Muscle of leg (tissue), 11 donors: ENCODE measurements around the gene CYSLTR2. TPM values are rescaled to one million over a fixed set of nuclear protein-coding genes. Genes with fewer than 3 reads are reported as not detected.

Source experiments
- DNase-seq: peaks from one replicate; pipeline ENCODE4 v3.0.0; 2013
- H3K27ac ChIP-seq: one replicate; pipeline ENCODE4 v1.5.1; 2013; ENCODE audit warnings: mild to moderate bottlenecking, low read length, control low read depth
- H3K27me3 ChIP-seq: one replicate; pipeline ENCODE4 v1.6.1; 2013; ENCODE audit warnings: low read length; ENCODE audit not compliant: control insufficient read depth, insufficient read depth
- H3K36me3 ChIP-seq: one replicate; pipeline ENCODE4 v1.6.1; 2013; ENCODE audit warnings: low read length; ENCODE audit not compliant: control insufficient read depth, insufficient read depth
- H3K4me1 ChIP-seq: one replicate; pipeline ENCODE4 v1.6.1; 2013; ENCODE audit warnings: low read length; ENCODE audit not compliant: control insufficient read depth, insufficient read depth
- H3K4me3 ChIP-seq: one replicate; pipeline ENCODE4 v1.5.1; 2013; ENCODE audit warnings: low read length, control low read depth
- H3K9me3 ChIP-seq: replicated peaks from 2 replicates; pipeline ENCODE4 v1.6.1; 2013; ENCODE audit warnings: low read depth, low read length; ENCODE audit not compliant: control insufficient read depth
- WGBS: methylation state at CpG from one replicate; pipeline ENCODE4 v1.1.5; 2013; ENCODE audit warnings: missing lambda C conversion rate; ENCODE audit not compliant: insufficient coverage; 5-methylcytosine and 5-hydroxymethylcytosine counted together
- polyA plus RNA-seq, 8 donors: library from polyadenylated mRNA; unstranded; fragments of 120-200 nt; gene quantifications; one replicate each; pipeline versions ENCODE4 v1.2.1 to v1.2.3, GENCODE V29; 2013; ENCODE audit warnings: inconsistent platforms in 1 of 8, low replicate concordance in 1 of 8; ENCODE audit not compliant: insufficient read length in 8 of 8, insufficient read depth in 1 of 8
- total RNA-seq: library from RNA; stranded (reverse); fragments of 120-200 nt; gene quantifications from one replicate; pipeline ENCODE4 v1.2.4, GENCODE V29; 2013

Gene CYSLTR2
- total and polyA plus RNA-seq, 9 donors = 0.09 to 0.74 (median 0.18) TPM

GRCh38 chr13:48749699-48750473, 96.2 kb downstream of the CYSLTR2 start:
- Histone ChIP-seq H3K27me3 (no peaks in the 10 kb centered on the region), H3K4me3 (no peak overlapping the region), H3K27ac (no peak overlapping the region), H3K4me1 (no peaks in the 10 kb centered on the region), H3K9me3 (no peaks in the 10 kb centered on the region), H3K36me3 (no peaks in the 10 kb centered on the region)
- 21% methylated on average over 8 of the region's 15 CpGs for whole genome bisulfite sequencing
- peak; percentile 55 for DNase-seq

- 84% methylated on average over 5 of the region's 9 CpGs for WGBS
- no peaks in the 10 kb centered on the region for H3K9me3 ChIP-seq
- no peaks in the 10 kb centered on the region for H3K27me3 ChIP-seq
- H3K4me1 ChIP-seq = no peaks in the 10 kb centered on the region
- peak; percentile 45 for DNase-seq
- no peaks in the 10 kb centered on the region for H3K36me3 ChIP-seq
- no peak overlapping the region for H3K4me3 ChIP-seq
- H3K27ac ChIP-seq = no peak overlapping the region
These were observed 97.1 kb downstream of the CYSLTR2 start for GRCh38 chr13:48750588-48751383.

GRCh38 chr13:48760626-48761025, 106.9 kb downstream of the CYSLTR2 start:
- WGBS = 80% methylated on average over 7 of the region's 9 CpGs
- Histone ChIP-seq H3K4me1 (no peaks in the 10 kb centered on the region), H3K27ac (no peak overlapping the region), H3K4me3 (no peak overlapping the region), H3K9me3 (peaks cover 3% of the 10 kb centered on the region), H3K36me3 (no peaks in the 10 kb centered on the region), H3K27me3 (no peaks in the 10 kb centered on the region)
- DNase-seq = no peak

Other genes starting within 250 kb of the CYSLTR2 start
- gene LPAR6, start 240.8 kb upstream of the CYSLTR2 start, total RNA-seq = 34.8 TPM
- gene LPAR6, start 240.8 kb upstream of the CYSLTR2 start, polyA plus RNA-seq = 10 to 100 TPM; 19.9 to 30.6 (median 25.1) TPM
- gene RCBTB2, start 120.8 kb upstream of the CYSLTR2 start, total RNA-seq = 21.1 TPM
- 10 to 100 TPM; 21.4 to 32.7 (median 24.6) TPM for gene RCBTB2, start 120.8 kb upstream of the CYSLTR2 start, polyA plus RNA-seq